HepG2 (cell line): Measurements from ENCODE around the gene DENND1C. TPM values are rescaled to one million over a fixed set of nuclear protein-coding genes. Genes with fewer than 3 reads are reported as not detected.
A peak's percentile ranks its signal among the peaks of the same experiment; 100 is the strongest.

ENCODE experiments used
- ATAC-seq: fragments of 200-7000 bp; cut with Tn5 transposase; 3 replicates; pipeline ENCODE4 v1.9.1; 2020; ENCODE audit warnings: mild to moderate bottlenecking, moderate library complexity
- BruUV-seq: library from RNA; stranded (reverse); fragments of 400-500 nt; replicated peaks from 2 replicates; lab custom pipeline; 2021; lab: Mats Ljungman, UMichigan
- CTCF ChIA-PET: fragments of 300-600 bp; formaldehyde crosslinking; extraction: SDS; loops from one replicate; lab custom pipeline; 2021; ENCODE audit warnings: low total read pairs, inconsistent platforms, low intra/inter-chr PET ratio; lab: Yijun Ruan, JAX
- POLR2A ChIA-PET: fragments of 350-600 bp; sonication (Branson Sonifier 250); formaldehyde crosslinking; loops from one replicate; lab custom pipeline; 2020; ENCODE audit warnings: antibody characterized with exemption, inconsistent platforms; lab: Yijun Ruan, JAX
- DNase-seq: peaks from one replicate; pipeline ENCODE4 v3.0.0-alpha.2; 2015; ENCODE audit warnings: low spot score
- FAIRE-seq: peaks from 3 replicates; lab custom pipeline; 2011; peaks lifted over from hg19 to GRCh38; lab: Jason Lieb, UNC
- H2AFZ ChIP-seq: one replicate; pipeline ENCODE4 v1.6.1; 2011; ENCODE audit warnings: low read length, inconsistent platforms
- H3K27ac ChIP-seq: fragments of 300-600 bp; 3 replicates; pipeline ENCODE4 v1.8.0; 2011; ENCODE audit warnings: mixed run types, mild to moderate bottlenecking, mixed read lengths, low read length, inconsistent platforms; ENCODE audit not compliant: insufficient read depth; ENCODE audit errors: extremely low read length
- H3K27me3 ChIP-seq, 2 experiments: fragments of 200-600 bp in 1 of 2; 2 replicates in 1 of 2; 3 replicates in 1 of 2; pipeline versions ENCODE4 v1.6.0 to v1.8.0; 2011; ENCODE audit warnings: low read length in 2 of 2, mild to moderate bottlenecking in 2 of 2, moderate library complexity in 2 of 2, inconsistent platforms in 1 of 2; ENCODE audit not compliant: insufficient read depth in 2 of 2, control insufficient read depth in 1 of 2
- H3K36me3 ChIP-seq, 2 experiments: fragments of 200-600 bp in 1 of 2; replicated peaks in 1 of 2; 2 replicates in 1 of 2; 3 replicates in 1 of 2; pipeline versions ENCODE4 v1.5.1 to v1.8.0; 2011; ENCODE audit warnings: low read length in 2 of 2, inconsistent platforms in 1 of 2; ENCODE audit not compliant: insufficient read depth in 2 of 2, control insufficient read depth in 1 of 2
- H3K4me1 ChIP-seq: 2 replicates; pipeline ENCODE4 v1.5.1; 2012; ENCODE audit warnings: low read length, inconsistent platforms; ENCODE audit not compliant: insufficient read depth
- H3K4me2 ChIP-seq: 2 replicates; pipeline ENCODE4 v1.6.0; 2011; ENCODE audit warnings: low read depth, low read length, inconsistent platforms
- H3K4me3 ChIP-seq, 3 experiments: fragments of 200-600 bp in 1 of 3; sonication (generic), shearing (Covaris generic) in 1 of 3; replicated peaks in 1 of 3; 2 replicates each; pipeline ENCODE4 v1.5.1; 2011 to 2016; ENCODE audit warnings: low read length in 3 of 3, inconsistent platforms in 2 of 3, low read depth in 2 of 3, mild to moderate bottlenecking in 2 of 3, control low read depth in 1 of 3, mixed read lengths in 1 of 3; ENCODE audit not compliant: insufficient read depth in 1 of 3
- H3K79me2 ChIP-seq: one replicate; pipeline ENCODE4 v1.6.1; 2011; ENCODE audit warnings: low read length, inconsistent platforms; ENCODE audit not compliant: insufficient read depth
- H3K9ac ChIP-seq: 2 replicates; pipeline ENCODE4 v1.6.0; 2011; ENCODE audit warnings: mild to moderate bottlenecking, low read depth, low read length, inconsistent platforms; ENCODE audit not compliant: insufficient read depth
- H3K9me3 ChIP-seq: 2 replicates; pipeline ENCODE4 v1.5.1; 2012; ENCODE audit warnings: mild to moderate bottlenecking, low read length
- H4K20me1 ChIP-seq: 2 replicates; pipeline ENCODE4 v1.6.0; 2011; ENCODE audit warnings: inconsistent platforms, mild to moderate bottlenecking, low read length, moderate library complexity; ENCODE audit not compliant: insufficient read depth
- CEBPZ ChIP-seq: IDR thresholded peaks from 2 replicates; pipeline ENCODE4 v1.6.1; 2012; ENCODE audit warnings: low read length, improper control_type of control experiment
- HDAC2 ChIP-seq: sonication (generic); formaldehyde crosslinking; IDR thresholded peaks from 2 replicates; pipeline ENCODE4 v1.4.0; 2020; ENCODE audit warnings: missing genetic modification reagents
- KMT2A ChIP-seq: sonication (generic); formaldehyde crosslinking; IDR thresholded peaks from 2 replicates; pipeline ENCODE4 v1.4.0; 2020; ENCODE audit warnings: missing genetic modification reagents
- ZNF768 ChIP-seq: sonication (generic); formaldehyde crosslinking; IDR thresholded peaks from 2 replicates; pipeline ENCODE4 v1.4.0; 2020; ENCODE audit warnings: missing genetic modification reagents
- WGBS: methylation state at CpG from one replicate; pipeline ENCODE4 v1.1.6; 2017; ENCODE audit warnings: low lambda C conversion rate; 5-methylcytosine and 5-hydroxymethylcytosine counted together
- in situ Hi-C: cut with HindIII; loops from 2 replicates; pipeline ENCODE4 v1.10.0; 2017; ENCODE audit warnings: low pct_unique_long_range_greater_than_20kb; ENCODE audit not compliant: extremely low pct_ligation_motif_present
- intact Hi-C: fragments of 100-400 bp; cut with micrococcal nuclease; formaldehyde crosslinking; loops from one replicate; pipeline ENCODE4 v1.10.0; 2022; ENCODE audit not compliant: unreplicated experiment
- polyA plus RNA-seq, 8 experiments: library from polyadenylated mRNA; depleted of rRNA in 3 of 8; stranded (reverse) in 7 of 8; unstranded in 1 of 8; fragments of >200 nt; fragmentation: Illumina TruSeq in 4 of 8; extraction: Trizol in 4 of 8; gene quantifications; 2 replicates each; pipeline versions ENCODE4 v1.2.1 to v1.2.3, GENCODE V29; 2011 to 2016; ENCODE audit warnings: low read depth in 4 of 8, missing spikeins in 1 of 8, mixed read lengths in 1 of 8; ENCODE audit not compliant: insufficient read depth in 1 of 8
- total RNA-seq, 5 experiments: library from RNA; depleted of rRNA; stranded (reverse); fragments of >200 nt; fragmentation: Illumina TruSeq; extraction: Trizol; gene quantifications; 2 replicates each; pipeline ENCODE4 v1.2.3, GENCODE V29; 2016; ENCODE audit warnings: low read depth in 1 of 5

The DENND1C gene
- total and polyA plus RNA-seq, 2 of the 13 experiments (the other 11 are each of a cell fraction or from before 2014, with no cell fraction given) = 0.04 to 0.73 TPM

DNA sequence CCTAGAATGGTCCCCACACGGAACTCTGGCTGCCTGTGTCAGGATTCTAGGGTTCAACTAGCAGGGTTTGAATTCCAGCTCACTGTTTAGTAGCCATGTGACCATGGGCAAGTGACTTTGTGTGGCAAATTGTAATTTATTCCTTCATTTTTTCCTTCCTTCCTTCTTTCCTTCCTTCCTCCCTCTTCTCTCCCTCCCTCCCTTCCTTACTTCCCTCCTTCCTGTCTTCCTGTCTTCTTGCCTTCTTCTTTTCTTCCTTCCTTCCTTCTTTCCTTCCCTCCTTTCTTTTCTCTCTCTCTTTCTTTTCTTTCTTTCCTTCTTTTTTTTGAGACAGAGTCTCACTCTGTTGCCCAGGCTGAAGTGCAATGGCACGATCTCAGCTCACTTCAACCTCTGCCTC lies 8.5 kb upstream of the DENND1C start:
- no peaks in the 10 kb centered on the region for H3K36me3 ChIP-seq
- H3K9ac ChIP-seq = no peak overlapping the region
- H3K4me3 ChIP-seq = no peak overlapping the region
- DNase-seq (no peak), FAIRE-seq (no peak), ATAC-seq (no peak)
- 3% methylated on average over 2 of the region's 2 CpGs for WGBS
- H3K27me3 ChIP-seq = no peaks in the 10 kb centered on the region
- no TSS peak for BruUV-seq
- no peak overlapping the region for H3K27ac ChIP-seq
- H3K9me3 ChIP-seq = no peaks in the 10 kb centered on the region
- intact Hi-C loops (no loop called here), in situ Hi-C loops (no loop called here)
- POLR2A ChIA-PET = no interaction called here
- no peaks in the 10 kb centered on the region for H4K20me1 ChIP-seq
- TF ChIP-seq HDAC2 (no peak), KMT2A (CRISPR knock-in tag) (no peak)
- CTCF ChIA-PET = no interaction called here
- H3K4me2 ChIP-seq = no peak overlapping the region
- peaks cover 4% of the 10 kb centered on the region for H3K4me1 ChIP-seq
- H2AFZ ChIP-seq = no peak overlapping the region
- no peaks in the 10 kb centered on the region for H3K79me2 ChIP-seq

GRCh38 chr19:6489278-6490061 lies 7.9 kb upstream of the DENND1C start:
- WGBS = 28% methylated on average over 11 of the region's 15 CpGs

More at GRCh38 chr19:6489278-6490061, 7.9 kb upstream of the DENND1C start:
- in situ Hi-C loops = no loop called here
- no peaks in the 10 kb centered on the region for H3K27me3 ChIP-seq
- POLR2A ChIA-PET = no interaction called here
- no TSS peak for BruUV-seq
- CTCF ChIA-PET = no interaction called here
- FAIRE-seq (no peak), DNase-seq (no peak), ATAC-seq (no peak)
- peaks cover 8% of the 10 kb centered on the region for H3K4me1 ChIP-seq
- no peak overlapping the region for H3K4me2 ChIP-seq
- no peak overlapping the region for H3K27ac ChIP-seq
- H4K20me1 ChIP-seq = no peaks in the 10 kb centered on the region
- H3K36me3 ChIP-seq = no peaks in the 10 kb centered on the region
- H2AFZ ChIP-seq = no peak overlapping the region
- no peak overlapping the region for H3K4me3 ChIP-seq
- H3K9ac ChIP-seq = no peak overlapping the region
- intact Hi-C loops = loop anchor here (10.0 kb wide), 1 partner anchor 375 kb away; no protein-coding TSS in a partner anchor
- no peaks in the 10 kb centered on the region for H3K9me3 ChIP-seq
- TF ChIP-seq ZNF768 (CRISPR knock-in tag) (peak; percentile 56; the same call in 1 of the 2 replicates), CEBPZ (no peak)
- no peaks in the 10 kb centered on the region for H3K79me2 ChIP-seq
